ENCODE results near the gene UBE3A.

DNA sequence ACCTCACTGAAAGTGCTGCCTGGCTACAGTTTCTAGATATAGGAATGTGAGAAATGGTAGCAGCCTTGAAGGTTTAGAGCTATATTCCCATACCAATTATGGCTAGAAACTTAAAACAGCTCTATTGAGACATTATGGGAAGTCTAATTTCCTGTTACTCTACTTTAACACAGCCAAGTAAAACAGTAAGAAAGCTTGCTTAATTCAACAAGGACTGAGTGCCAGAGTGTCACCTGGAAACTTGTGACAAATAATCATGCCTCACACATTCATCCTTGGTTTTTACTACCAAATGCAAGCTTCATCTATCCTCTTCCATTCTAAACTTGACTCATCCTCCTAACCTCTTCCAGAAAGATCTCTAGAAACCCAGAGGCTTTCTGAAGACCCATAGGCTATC lies 41.7 kb downstream of the UBE3A start:
- TF ChIP-seq CTCF (IDR thresholded peaks at IDR 0.05; ENCODE audit: insufficient read depth, low read length) (no peak), POLR2AphosphoS5 (IDR thresholded peaks at IDR 0.05; ENCODE audit: low read depth) (no peak), GABPA (IDR thresholded peaks at IDR 0.05; ENCODE audit: low read depth) (no peak)
- TF ChIP-seq, protein P1, sequence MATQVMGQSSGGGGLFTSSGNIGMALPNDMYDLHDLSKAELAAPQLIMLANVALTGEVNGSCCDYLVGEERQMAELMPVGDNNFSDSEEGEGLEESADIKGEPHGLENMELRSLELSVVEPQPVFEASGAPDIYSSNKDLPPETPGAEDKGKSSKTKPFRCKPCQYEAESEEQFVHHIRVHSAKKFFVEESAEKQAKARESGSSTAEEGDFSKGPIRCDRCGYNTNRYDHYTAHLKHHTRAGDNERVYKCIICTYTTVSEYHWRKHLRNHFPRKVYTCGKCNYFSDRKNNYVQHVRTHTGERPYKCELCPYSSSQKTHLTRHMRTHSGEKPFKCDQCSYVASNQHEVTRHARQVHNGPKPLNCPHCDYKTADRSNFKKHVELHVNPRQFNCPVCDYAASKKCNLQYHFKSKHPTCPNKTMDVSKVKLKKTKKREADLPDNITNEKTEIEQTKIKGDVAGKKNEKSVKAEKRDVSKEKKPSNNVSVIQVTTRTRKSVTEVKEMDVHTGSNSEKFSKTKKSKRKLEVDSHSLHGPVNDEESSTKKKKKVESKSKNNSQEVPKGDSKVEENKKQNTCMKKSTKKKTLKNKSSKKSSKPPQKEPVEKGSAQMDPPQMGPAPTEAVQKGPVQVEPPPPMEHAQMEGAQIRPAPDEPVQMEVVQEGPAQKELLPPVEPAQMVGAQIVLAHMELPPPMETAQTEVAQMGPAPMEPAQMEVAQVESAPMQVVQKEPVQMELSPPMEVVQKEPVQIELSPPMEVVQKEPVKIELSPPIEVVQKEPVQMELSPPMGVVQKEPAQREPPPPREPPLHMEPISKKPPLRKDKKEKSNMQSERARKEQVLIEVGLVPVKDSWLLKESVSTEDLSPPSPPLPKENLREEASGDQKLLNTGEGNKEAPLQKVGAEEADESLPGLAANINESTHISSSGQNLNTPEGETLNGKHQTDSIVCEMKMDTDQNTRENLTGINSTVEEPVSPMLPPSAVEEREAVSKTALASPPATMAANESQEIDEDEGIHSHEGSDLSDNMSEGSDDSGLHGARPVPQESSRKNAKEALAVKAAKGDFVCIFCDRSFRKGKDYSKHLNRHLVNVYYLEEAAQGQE (IDR thresholded peaks at IDR 0.05; ENCODE audit: insufficient replicate concordance, low read depth), result no peak
